Measurements from ENCODE around the gene KCNJ14.

KCNJ14 gene

GRCh38 chr19:48493718-48494401, 38.5 kb downstream of the KCNJ14 start:
- Mint-ChIP-seq H3K27me3 (peaks cover 61% of the 10 kb centered on the region), H3K36me3 (ENCODE audit: low read depth) (no peaks in the 10 kb centered on the region), H3K9me3 (no peaks in the 10 kb centered on the region), H3K4me3 (peak overlapping the region; percentile 80), H3K27ac (peak overlapping the region; percentile 90), H3K4me1 (ENCODE audit: low read depth) (peaks cover 51% of the 10 kb centered on the region)
- intact Hi-C loops (cut with micrococcal nuclease) = loop anchor here (5.0 kb wide), 1 partner anchor 113 kb away; the partner anchor contains the start of gene SPACA4

DNA sequence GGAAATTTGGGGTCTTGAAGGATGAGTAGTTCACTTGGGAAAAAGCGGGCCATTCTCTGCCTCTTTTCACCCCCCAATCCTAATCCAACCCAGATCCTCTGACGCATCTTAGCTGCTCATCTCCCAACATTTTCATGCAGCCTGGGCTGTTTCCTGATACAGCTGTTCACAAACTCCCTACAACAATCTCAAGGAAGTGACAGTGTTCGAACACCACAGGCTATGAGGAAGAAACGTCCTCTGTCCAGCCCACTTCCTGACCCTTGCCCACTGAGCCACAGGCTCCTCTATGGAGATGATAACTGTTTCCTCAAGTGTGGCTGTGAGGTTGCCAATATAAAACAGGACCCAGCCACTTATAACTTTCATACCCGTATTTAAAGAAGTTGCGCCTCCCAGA, 40.0 kb downstream of the KCNJ14 start:
- Mint-ChIP-seq H3K36me3 (ENCODE audit: low read depth) (no peaks in the 10 kb centered on the region), H3K9me3 (no peaks in the 10 kb centered on the region), H3K27ac (peak overlapping the region; percentile 90), H3K4me1 (ENCODE audit: low read depth) (peaks cover 54% of the 10 kb centered on the region), H3K4me3 (peak overlapping the region; percentile 31), H3K27me3 (peaks cover 66% of the 10 kb centered on the region)
- intact Hi-C loops (cut with micrococcal nuclease) = no loop called here

DNA sequence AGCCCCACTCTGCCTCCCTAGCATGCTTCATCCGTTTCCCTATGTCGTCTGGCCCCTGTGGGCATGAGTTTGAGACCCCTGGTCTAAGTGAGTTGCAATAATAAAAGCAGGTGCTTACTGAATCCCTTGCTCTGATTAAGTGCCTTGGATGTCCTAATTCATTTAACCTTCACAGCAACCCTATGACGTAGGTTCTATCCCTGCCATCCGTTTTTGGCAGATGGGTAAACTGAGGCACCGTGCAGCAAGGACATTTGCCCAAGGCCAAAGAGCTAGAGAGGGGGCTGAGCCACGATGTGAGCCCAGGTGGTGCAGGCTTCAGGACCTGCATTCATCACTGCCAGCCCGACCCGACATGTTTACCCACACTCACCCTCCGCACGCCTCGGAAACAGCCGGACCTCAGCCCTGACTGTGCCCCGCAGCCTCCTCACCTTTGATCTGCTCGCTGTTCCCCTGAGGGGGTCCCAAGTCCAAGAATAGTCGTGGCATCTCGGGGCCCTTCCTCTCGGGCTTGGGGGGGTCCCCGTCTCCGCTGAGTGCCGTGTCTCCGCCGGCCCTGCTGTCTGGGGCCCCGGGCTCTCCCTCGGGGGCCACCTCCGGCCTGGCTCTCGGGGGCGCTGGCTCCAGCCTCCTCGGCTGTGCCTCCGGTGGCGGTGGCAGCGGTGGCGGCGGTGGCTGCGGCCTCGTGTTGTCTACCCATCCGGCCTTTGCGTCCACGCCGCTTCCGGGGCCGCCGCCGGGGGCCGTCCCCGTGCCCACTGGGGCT, 41.8 kb downstream of the KCNJ14 start:
- Mint-ChIP-seq H3K4me1 (ENCODE audit: low read depth) (peaks cover 52% of the 10 kb centered on the region), H3K4me3 (no peak overlapping the region), H3K9me3 (no peaks in the 10 kb centered on the region), H3K27ac (no peak overlapping the region), H3K27me3 (peaks cover 66% of the 10 kb centered on the region), H3K36me3 (ENCODE audit: low read depth) (no peaks in the 10 kb centered on the region)
- intact Hi-C loops (cut with micrococcal nuclease) = no loop called here

- no peaks in the 10 kb centered on the region for H3K36me3 Mint-ChIP-seq (ENCODE audit: low read depth)
- H3K9me3 Mint-ChIP-seq = no peaks in the 10 kb centered on the region
- no peak overlapping the region for H3K4me3 Mint-ChIP-seq
- intact Hi-C loops (cut with micrococcal nuclease) = no loop called here
- H3K27me3 Mint-ChIP-seq = peaks cover 61% of the 10 kb centered on the region
- no peak overlapping the region for H3K27ac Mint-ChIP-seq
- H3K4me1 Mint-ChIP-seq (ENCODE audit: low read depth) = peaks cover 44% of the 10 kb centered on the region
These were observed 42.6 kb downstream of the KCNJ14 start for GRCh38 chr19:48497728-48498594.

GRCh38 chr19:48498595-48499311, 43.4 kb downstream of the KCNJ14 start:
- no peaks in the 10 kb centered on the region for H3K36me3 Mint-ChIP-seq (ENCODE audit: low read depth)
- no peaks in the 10 kb centered on the region for H3K9me3 Mint-ChIP-seq
- H3K27me3 Mint-ChIP-seq = peaks cover 65% of the 10 kb centered on the region
- intact Hi-C loops (cut with micrococcal nuclease) = no loop called here
- no peak overlapping the region for H3K4me3 Mint-ChIP-seq
- H3K27ac Mint-ChIP-seq = no peak overlapping the region
- peaks cover 50% of the 10 kb centered on the region for H3K4me1 Mint-ChIP-seq (ENCODE audit: low read depth)

- H3K36me3 Mint-ChIP-seq (ENCODE audit: low read depth) = no peaks in the 10 kb centered on the region
- no peaks in the 10 kb centered on the region for H3K9me3 Mint-ChIP-seq
- H3K27ac Mint-ChIP-seq = no peak overlapping the region
- H3K4me3 Mint-ChIP-seq = no peak overlapping the region
- H3K27me3 Mint-ChIP-seq = peaks cover 62% of the 10 kb centered on the region
- peaks cover 45% of the 10 kb centered on the region for H3K4me1 Mint-ChIP-seq (ENCODE audit: low read depth)
- intact Hi-C loops (cut with micrococcal nuclease) = no loop called here
These were observed 44.1 kb downstream of the KCNJ14 start for GRCh38 chr19:48499316-48500090.

- H3K9me3 Mint-ChIP-seq = no peaks in the 10 kb centered on the region
- H3K4me1 Mint-ChIP-seq (ENCODE audit: low read depth) = peaks cover 30% of the 10 kb centered on the region
- H3K4me3 Mint-ChIP-seq = peak overlapping the region; percentile 52
- peaks cover 53% of the 10 kb centered on the region for H3K27me3 Mint-ChIP-seq
- H3K36me3 Mint-ChIP-seq (ENCODE audit: low read depth) = no peaks in the 10 kb centered on the region
- intact Hi-C loops (cut with micrococcal nuclease) = no loop called here
- peak overlapping the region; percentile 52 for H3K27ac Mint-ChIP-seq
These were observed 45.6 kb downstream of the KCNJ14 start for GRCh38 chr19:48500830-48501493.

DNA sequence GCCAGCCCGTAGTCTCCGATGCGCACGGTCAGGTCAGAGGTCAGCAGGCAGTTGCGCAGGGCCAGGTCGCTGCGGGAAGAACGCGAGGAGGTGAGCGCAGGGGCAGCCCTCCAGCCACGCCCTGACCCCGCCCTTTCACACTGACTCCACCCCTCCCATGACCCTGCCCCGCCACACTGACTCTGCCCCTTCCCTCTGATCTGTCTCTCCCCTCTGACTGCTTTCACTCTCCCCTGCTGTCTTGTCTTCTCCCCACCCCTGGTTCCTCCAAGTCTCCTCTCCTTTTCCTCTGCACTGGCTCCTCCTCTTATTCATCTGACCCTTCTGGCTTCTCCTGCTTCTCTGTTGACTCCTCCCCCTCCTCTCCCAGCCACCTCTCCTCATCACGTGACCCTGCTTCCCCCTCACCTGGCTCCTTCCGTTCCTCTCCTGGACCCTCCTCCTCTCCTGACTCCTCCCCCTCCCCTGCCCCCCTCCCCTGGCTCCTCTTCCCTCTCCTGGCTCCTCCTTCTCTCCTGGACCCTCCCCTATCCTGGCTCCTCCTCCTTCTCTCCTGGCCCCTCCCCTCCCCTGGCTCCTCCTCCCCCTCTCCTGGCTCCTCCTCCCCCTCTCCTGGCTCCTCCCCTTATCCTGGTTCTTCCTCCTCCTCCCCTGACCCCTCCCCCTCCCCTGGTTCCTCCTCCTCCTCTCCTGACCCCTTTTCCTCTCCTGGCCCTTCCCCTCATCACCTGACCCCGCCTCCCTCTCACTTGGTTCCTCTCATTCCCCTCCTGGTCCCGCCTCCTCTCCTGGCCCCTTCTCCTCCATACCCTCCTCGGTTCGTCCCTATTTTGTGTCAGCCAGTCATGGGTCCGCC, 46.3 kb downstream of the KCNJ14 start:
- H3K27ac Mint-ChIP-seq = peak overlapping the region; percentile 52
- intact Hi-C loops (cut with micrococcal nuclease) = no loop called here
- H3K27me3 Mint-ChIP-seq = peaks cover 50% of the 10 kb centered on the region
- H3K9me3 Mint-ChIP-seq = no peaks in the 10 kb centered on the region
- peaks cover 29% of the 10 kb centered on the region for H3K4me1 Mint-ChIP-seq (ENCODE audit: low read depth)
- no peaks in the 10 kb centered on the region for H3K36me3 Mint-ChIP-seq (ENCODE audit: low read depth)
- H3K4me3 Mint-ChIP-seq = peak overlapping the region; percentile 52

GRCh38 chr19:48502350-48503018, 47.1 kb downstream of the KCNJ14 start:
- H3K9me3 Mint-ChIP-seq = no peaks in the 10 kb centered on the region
- H3K27me3 Mint-ChIP-seq = peaks cover 43% of the 10 kb centered on the region
- H3K27ac Mint-ChIP-seq = peak overlapping the region; percentile 52
- peaks cover 29% of the 10 kb centered on the region for H3K4me1 Mint-ChIP-seq (ENCODE audit: low read depth)
- intact Hi-C loops (cut with micrococcal nuclease) = no loop called here
- H3K36me3 Mint-ChIP-seq (ENCODE audit: low read depth) = no peaks in the 10 kb centered on the region
- peak overlapping the region; percentile 52 for H3K4me3 Mint-ChIP-seq

GRCh38 chr19:48506138-48506733, 50.9 kb downstream of the KCNJ14 start:
- Mint-ChIP-seq H3K9me3 (no peaks in the 10 kb centered on the region), H3K4me1 (ENCODE audit: low read depth) (peaks cover 22% of the 10 kb centered on the region), H3K27me3 (peaks cover 45% of the 10 kb centered on the region), H3K27ac (no peak overlapping the region), H3K4me3 (no peak overlapping the region), H3K36me3 (ENCODE audit: low read depth) (no peaks in the 10 kb centered on the region)
- intact Hi-C loops (cut with micrococcal nuclease) = loop anchor here (1.0 kb wide), 1 partner anchor 78 kb away; no protein-coding TSS in a partner anchor

GRCh38 chr19:48507911-48508439, 52.6 kb downstream of the KCNJ14 start:
- intact Hi-C loops (cut with micrococcal nuclease) = no loop called here
- Mint-ChIP-seq H3K4me3 (no peak overlapping the region), H3K4me1 (ENCODE audit: low read depth) (peaks cover 16% of the 10 kb centered on the region), H3K27me3 (peaks cover 38% of the 10 kb centered on the region), H3K27ac (peak overlapping the region; percentile 51), H3K36me3 (ENCODE audit: low read depth) (no peaks in the 10 kb centered on the region), H3K9me3 (no peaks in the 10 kb centered on the region)
